Middle frontal gyrus (tissue), 1 donor: ENCODE data around the gene THADA.

Experiments
- DNase-seq: peaks from one replicate; pipeline ENCODE4 v3.0.0-alpha.2; 2015; ENCODE audit warnings: low spot score; ENCODE audit errors: extremely low spot score

Gene THADA

DNA sequence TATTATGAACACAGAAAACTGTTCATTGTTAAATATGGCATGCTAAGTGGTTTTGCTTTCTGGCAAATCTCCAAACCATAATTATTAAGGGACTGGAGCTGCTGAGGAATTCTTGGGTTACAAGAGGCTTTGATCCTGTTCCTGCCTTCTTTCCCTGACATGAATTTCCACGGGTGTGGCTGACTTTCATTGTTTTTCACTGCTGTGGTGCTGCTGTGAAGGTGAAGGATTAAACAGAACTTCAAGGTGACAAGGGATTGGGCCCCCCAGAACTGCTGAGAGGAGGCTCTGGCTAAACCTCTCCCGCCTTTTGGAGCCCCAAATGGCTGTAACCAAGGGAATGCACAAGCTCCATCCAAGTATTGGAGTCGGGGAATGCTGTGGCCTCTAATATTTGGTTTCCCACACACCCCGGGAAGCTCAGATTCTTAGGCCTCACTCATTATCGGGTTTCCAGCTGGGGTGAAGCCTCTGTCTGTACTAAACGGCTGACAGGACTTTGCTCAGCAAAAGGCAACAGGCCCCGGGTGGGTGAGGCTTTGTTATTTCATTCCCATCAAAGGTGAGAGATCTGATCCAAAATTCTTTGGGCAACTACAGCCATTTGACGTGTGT, 340.4 kb downstream of the THADA start:
- no peak for DNase-seq

DNA sequence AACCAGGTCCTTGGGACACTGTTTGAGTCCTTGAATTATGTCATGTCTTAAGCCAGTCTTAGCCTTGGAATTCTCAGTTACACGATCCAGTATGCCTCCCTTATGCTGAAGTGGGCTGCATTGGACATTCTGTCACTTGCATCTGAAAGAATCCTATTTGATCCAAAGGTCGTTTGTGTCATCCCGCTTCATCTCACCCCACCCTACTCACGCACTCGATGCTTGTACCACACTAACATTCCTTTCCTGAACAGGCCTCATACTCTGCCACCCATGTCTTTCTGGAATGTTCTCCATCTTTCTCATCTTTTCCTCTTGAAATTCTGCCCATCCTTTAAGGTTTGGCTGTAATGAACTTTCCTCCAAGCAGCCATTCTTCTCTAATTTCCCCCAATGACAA, 341.5 kb downstream of the THADA start:
- DNase-seq = no peak

DNA sequence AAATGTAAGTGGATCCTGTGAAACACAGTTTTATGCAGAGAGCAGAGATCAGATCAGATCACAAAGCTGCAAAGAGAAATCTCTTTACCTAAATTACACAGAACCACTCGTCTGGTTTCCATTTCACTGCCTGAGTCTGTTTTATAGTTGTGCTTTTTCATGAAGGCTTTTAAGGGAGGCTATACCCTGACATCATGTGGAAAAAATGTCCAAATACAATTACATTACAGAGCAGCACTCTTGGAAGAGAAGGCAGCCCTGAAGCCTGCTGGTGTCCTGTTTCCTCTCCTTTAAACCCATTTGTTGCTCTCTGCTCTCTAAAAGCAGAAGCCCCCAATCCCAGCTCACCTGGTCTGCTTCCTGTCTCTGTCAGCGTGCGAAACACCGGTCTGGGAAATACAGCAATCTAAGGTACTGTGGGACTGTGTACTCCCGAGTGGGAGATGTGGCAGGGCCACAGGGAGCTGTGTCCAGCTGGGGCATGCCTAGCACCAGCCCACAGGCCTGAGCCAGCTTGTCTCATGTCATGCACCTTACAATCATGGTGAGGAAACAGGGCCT, 344.6 kb downstream of the THADA start:
- no peak for DNase-seq

DNA sequence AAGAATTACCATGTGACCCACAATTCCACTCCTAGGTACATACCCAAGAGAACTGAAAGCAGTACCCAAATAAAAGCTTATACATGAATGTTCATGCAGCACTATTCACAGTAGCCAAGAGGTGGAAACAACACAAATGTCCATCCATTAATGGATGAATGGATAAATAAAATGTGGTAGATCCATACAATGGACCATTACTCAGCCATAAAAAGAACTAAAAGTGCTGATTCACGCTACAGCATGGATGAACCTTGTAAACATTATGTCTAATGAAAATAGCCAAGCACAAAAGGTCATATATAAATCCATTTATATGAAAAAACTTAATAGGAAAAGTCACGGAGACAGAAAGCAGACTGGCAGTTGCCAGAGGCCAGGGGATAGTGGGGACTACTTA, 345.8 kb downstream of the THADA start:
- DNase-seq = no peak

DNA sequence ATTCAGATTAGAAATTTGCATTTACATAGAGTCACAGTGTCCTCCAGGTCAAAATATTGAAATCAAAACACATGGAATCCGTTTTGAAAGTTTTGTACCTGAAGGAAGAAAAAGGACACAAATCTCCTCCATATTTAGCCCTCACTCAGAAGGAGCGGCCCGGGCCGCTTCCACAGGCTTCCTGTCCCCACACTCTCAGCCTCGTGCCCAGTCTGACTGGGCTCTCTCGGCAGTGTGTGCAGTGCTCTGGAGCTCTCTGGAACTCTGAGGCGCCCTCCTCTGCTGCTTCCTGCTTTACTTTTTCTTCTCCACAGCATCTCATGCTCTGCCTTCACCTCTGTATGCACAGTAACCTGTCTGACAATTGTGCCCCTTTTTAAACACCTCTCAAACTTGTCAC, 347.2 kb downstream of the THADA start:
- no peak for DNase-seq

DNA sequence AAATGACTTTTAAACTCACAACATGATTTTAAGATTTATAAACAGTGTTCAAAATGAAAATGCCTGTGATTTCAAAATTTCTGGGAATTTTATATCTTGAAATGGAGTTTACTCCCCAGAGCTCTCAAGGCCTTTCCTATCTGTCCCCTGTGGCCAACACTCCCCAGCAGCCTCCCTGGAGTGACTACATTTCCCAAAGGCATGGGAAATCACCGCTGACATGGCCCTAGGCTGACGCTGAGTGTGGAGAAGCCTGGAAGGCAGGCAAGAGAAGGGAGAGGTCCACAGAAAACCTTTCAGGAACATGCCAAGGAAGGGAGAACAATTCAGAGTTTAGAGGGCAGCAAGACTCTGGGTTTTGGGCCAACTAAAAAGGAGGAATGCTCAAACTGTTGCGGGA, 349.2 kb downstream of the THADA start:
- DNase-seq = no peak

DNA sequence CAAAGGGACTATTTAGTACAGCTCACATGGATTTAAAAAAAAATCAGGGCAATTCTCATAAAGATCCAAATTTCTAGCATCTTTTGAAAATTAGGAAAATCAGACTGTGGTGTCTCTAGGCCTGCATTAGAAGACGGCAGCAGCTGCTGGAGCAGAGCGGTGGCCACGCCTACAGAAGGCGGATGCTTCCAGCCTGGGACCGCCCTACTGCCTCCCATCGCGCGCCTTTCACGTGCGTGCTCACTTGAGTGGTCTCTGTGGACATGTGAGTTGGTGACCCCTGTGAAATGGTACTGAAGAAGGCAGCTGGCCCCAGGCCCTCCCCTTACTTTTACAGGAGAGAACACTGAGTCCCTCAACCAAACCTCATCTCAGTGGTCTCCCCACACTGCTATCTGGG, 354.3 kb downstream of the THADA start:
- no peak for DNase-seq

DNA sequence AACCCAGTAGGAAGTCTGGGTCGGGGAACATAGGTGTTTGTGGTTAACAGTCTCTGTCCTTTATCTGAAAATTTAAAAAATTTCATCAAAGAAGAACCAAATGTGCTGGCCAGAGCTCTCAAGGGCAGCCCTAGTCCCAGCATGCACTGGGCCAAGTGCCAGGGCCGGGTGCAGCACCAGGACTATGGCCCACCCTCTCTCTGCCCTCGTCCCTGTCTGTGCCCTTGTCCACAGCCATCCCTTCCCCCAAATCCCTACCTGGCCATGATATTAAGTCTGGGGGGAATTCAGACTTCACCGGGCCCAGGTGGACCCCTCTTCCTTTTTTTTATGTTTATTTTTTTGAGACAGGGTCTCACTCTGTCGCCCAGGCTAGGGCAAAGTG, 355.1 kb downstream of the THADA start:
- DNase-seq = no peak

DNA sequence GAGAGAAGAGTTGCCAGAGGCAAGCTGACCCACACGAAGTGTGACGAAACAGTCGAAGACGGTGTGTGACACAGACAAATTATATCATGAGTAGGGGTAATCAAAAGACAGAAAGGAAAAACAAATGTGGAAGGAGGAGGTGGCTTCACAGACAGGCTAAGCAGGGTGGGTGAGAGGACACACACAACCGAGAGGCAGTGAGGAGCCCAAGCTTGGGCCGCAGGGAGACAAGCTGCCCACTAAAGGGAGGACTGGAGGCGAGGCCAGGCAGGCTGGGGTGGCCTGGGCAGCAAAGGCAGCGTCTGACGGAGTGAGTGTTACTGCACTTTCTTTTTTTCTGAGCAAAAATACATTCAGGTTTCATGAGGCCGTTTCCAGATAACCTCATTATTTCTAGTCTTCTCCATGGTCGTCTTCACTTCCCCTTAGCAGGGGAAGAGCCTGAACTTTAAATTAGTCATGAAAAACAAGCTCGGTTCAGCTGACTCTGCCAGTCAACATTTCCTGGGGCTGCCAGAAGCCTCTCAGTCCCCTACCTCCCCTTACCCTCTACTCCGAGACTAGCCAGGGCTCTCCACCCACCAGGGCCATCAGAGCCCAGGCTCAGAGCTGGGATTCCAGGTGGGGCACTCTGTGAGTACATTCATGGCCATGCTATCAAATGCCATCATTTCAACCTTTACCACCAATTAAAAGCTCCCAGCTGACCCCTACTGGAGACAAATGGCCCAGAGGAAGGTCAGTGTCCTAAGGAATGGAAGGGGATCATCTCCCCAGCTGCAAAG, 355.7 kb downstream of the THADA start:
- DNase-seq = no peak

DNA sequence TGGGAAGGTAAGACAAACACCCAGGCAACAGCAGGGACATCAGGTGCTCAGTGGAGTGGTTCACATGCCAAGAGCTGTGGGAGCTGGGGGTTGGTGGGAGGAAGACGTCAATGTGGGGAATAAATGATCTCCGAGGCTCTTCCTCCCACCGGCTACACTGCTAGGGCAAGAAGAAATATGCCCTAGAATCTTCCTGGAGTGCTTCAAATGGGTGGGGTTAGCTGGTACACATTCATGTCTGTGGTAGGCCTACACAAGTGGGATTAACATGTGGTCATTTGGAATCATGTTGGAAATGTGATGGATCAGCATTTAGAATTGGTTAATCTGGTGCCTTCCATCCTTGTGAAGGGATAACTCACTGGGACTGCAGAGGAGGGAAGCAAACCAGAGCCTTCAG, 357.0 kb downstream of the THADA start:
- DNase-seq = no peak

DNA sequence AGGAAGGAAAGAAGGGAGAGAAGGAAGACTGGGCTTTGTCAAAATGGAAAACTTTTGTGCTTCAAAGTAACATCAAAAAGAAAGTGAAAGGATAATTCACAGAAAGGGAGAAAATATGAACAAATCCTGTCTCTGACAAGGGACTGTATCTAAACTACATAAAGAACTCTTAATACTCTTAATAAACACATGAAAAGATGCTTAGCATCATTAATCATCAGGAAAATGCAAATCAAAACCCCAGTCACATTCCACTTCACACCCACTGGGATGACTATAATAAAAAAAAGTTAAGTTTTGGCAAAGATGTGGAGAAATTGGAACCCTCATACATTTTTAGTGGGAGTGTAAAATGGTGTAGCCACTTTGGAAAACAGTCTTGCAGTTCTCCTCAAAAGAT, 357.7 kb downstream of the THADA start:
- DNase-seq = no peak

DNA sequence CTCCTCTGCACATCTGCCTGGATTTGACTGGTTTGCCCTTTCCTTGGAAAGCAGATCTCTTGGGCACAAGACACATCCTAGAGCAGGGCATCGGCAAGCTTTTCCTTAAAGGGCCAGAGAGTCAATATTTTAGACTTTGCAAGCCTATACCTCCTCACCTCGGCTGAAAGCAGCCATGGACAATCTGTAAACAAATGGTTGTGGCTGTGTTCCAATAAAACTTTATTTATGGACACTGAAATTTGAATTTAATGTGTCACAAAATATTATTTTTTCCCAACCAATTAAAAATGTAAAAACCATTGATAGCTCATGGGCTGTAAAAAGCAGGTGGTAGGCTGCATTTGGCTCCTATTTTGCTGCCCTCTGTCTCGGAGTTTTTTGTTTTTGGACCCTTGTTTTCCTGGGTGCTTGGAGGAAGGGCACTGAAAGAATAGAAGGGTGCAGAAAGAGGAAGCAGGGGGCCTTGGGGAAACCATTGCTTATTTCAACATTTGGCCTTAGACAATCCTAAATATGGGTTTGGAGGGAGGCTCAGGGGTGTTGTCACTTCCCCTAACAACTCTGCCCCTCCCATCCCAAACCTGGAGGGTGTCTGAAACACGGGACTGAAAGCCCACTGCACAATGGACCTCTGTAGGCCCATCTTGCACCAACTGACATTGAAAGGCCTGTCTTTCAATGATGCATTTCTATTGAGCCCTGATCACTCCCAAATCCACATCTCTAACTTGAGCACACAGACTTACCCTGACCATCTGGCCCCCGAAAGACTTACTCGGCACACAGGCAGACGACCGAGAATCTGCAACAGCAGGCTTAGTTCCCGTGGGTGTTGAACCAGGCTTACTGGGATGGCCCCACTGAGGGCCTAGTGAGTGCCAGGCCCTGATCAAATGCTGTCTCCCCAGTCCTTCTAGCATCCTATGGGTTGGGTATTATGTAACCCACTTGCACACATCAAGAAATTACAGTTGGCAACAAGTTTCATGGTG, 362.3 kb downstream of the THADA start:
- no peak for DNase-seq

DNA sequence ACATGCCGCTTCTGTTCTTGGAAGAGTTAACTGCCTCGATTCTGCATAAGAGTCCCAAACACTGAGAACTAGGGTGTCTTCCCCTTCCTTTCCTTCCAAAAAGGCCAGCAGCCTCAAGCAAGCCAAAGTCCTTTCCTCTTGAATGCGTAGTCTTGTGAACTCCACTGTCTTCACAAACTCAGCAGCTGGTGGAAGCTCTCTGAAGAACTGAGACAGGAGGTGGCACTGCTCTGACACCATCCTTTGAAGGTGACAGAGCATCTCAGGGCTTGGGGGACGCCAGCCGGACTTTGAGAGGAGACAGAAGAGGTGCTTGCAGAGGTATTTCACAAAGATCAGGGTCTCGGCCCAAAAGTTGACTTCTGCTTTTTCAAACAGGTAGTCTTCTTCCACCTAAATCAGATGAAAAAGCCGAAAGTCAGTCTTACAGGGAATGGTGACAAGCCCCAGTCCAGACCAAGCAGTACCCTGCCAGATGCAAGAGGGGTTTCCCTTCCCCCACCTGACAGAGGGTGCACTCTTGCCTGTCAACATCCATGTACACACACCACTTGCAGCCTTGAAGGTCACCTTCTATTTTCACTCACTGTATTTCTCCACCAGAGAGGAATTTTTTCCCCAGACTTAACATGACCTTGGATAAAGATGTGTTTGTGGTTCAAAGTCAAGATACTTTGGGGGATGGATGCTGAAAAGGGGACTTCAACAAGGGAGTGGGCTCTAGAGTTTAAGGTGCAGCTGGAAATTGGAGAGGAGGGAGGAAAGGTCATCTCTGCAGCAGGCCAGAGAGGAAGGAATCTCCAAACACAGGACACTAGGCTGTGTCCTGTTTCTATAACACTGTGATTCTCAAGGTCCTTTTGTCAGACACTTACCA, 364.6 kb downstream of the THADA start:
- no peak for DNase-seq

DNA sequence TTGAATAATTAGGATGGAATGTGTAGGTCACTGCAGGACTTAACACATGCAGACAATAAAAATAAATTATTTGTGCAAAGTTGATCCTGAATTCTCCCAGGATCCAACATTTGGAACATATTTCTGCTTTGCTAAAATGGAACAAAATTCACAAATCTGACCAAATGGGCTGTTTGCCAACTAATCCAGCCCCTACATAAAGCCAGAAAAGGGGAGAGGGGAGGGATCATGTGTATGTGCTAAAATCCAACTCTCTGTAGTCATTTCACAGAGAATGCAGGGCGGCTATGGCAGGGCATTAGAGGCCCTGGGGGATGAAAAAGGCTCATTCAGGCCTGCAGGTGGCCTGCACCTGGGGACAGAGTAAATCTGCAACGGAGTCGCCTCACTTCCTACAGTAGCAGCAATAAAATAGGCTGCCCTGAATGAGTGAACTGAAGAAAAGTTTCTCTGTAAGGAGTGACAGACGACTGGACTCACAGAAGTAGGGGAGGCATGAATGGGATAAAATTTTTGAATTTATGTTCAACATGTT, 365.4 kb downstream of the THADA start:
- no peak for DNase-seq

DNA sequence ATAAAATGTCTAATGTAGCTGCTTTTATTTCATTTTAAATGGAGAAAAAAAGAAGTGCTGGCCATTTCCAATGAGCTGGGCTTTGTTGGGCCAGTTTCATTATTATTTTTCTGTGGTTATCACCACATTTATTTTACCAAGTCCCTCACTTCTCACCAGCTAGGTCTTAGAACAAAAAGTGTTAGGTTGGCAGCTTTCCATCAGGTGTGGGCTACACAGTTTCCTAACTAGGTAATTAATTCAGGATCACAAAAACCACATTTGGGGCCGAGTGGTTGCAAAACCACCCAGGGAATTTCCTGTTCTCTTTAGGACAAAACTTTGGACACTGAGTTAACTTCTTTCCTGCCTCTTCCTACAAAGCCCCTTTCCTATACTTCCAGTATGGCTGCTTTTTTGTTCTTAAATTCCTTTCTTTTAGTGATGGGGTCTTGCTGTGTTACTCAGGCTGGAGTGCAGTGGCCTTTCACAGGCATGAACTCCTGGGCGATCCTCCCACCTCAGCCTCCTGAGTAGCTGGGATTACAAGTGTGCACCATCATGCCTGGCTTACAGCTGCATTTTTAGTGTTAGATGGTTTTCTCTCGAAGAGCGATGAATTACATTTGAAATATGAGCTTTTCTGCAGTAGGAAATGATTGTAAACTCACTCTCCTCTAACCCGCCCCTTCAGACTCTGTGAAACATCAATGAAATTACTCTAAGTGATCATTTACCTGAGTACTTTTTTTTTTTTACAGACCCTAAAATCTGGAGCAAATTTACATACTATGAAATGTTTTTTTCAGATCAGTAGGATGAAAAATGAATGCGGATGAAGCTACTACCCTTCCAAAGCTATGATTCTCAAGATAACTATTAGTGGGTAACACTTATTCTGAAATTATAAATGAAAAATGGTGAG, 366.8 kb downstream of the THADA start:
- no peak for DNase-seq

DNA sequence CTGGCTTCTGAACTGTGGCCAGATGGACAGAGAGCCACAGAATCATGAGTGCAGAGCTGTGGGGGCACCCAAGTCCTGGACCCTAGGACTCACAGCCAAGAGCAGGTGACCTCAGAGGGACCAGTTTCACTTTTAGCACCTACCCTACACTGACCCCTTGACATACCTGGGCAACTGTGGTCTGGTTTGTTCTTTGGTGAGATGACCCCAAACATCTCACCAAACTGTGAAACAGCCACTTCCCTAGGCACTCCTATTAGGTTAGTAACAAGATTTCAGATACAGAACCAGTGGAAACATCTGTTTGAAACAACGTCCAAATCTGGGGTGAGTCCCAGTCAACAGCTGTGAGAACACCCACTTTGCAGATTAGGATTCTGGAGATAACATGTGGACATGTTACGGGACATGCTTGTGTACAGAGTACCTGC, 367.5 kb downstream of the THADA start:
- no peak for DNase-seq

DNA sequence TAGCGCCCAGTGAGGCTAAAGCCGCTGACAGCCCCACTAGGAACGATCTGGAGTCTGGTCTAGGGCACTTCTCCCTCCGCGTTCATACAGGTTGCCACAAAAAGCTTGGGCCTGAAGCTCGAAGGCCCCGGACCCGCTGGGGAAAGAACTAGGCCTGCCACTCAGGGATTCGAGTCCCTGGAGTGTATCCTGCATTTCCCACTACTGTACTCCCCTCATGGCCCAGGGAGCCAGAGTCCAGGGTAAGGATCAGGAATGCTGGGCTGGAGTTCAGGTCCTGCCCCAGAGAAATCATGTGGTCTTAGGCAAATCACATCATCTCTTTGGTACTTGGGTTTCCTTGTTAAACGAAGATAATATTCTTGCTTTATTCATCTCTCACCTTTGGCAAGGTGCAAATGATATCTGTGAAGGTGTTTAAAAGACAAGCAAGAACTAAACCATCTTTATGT, 368.0 kb downstream of the THADA start:
- DNase-seq = no peak

DNA sequence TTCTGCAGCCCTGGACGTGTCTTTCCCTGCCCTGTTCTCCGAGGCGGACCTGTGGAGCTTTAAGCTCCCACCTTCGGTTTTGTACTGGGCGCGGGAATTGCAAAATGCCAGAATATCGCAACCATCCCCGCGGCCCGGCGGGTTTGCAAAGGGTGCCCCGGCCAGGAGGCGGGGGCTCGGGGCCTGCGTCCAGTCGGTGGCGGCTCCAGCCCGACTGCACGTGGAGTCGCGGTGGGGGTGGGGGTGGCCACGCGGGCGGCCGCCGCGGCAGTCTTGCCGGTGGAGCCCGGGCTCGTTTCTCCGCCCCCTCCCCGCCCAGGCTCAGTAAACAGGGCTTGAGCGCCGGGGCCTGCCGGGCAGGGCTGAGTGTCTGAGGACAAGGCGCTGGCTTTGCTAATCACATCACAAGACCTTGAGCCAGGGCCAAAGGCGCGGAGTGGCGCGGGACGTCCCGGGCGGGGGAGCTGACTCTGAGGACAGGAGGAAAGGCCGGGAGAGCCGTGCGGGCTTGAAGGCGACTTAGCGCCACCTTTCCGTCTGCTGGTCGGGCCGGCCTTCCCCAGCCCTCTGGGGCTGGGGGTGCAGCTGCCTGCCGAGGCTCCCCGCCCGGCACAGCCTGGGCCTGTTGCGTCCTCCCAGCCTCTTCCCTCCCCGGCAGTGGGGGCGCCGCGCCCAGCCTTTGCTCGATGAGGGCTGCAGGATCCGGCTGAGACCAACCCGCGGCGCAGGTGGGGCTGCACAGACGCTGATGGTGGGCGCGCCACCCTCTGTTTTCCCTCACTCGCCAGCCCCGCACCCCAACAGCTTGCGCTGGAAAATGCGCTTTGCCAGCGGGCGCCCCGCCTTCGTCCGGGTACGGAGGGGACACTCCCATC, 368.6 kb downstream of the THADA start:
- peak; percentile 71 for DNase-seq
